Trophoblast cell (in vitro differentiated cells and primary cell): Measurements from ENCODE around the gene C3AR1.

ENCODE experiments used
- DNase-seq, 2 donors: peaks; one replicate each; pipeline ENCODE4 v3.0.0-alpha.2; 2016
- H2AFZ ChIP-seq: 2 replicates; pipeline ENCODE4 v1.6.1; 2013; ENCODE audit warnings: low read length, moderate library complexity, mild to moderate bottlenecking; ENCODE audit not compliant: insufficient read depth, poor library complexity
- H2AK5ac ChIP-seq: 2 replicates; pipeline ENCODE4 v1.6.1; 2013; ENCODE audit warnings: mild to moderate bottlenecking, low read length
- H2BK120ac ChIP-seq: 2 replicates; pipeline ENCODE4 v1.6.1; 2013; ENCODE audit warnings: low read length, mild to moderate bottlenecking, moderate library complexity; ENCODE audit not compliant: insufficient read depth, poor library complexity
- H2BK12ac ChIP-seq: 2 replicates; pipeline ENCODE4 v1.6.1; 2013; ENCODE audit warnings: mild to moderate bottlenecking, low read length, moderate library complexity
- H2BK5ac ChIP-seq: 2 replicates; pipeline ENCODE4 v1.6.1; 2013; ENCODE audit warnings: low read length, low read depth, moderate library complexity, mild to moderate bottlenecking; ENCODE audit not compliant: poor library complexity
- H3K14ac ChIP-seq: 2 replicates; pipeline ENCODE4 v1.6.1; 2013; ENCODE audit warnings: mild to moderate bottlenecking, low read length
- H3K18ac ChIP-seq: 2 replicates; pipeline ENCODE4 v1.6.1; 2013; ENCODE audit warnings: mild to moderate bottlenecking, low read length
- H3K23ac ChIP-seq: 2 replicates; pipeline ENCODE4 v1.6.1; 2013; ENCODE audit warnings: low read length
- H3K27ac ChIP-seq: 2 replicates; pipeline ENCODE4 v1.5.1; 2013; ENCODE audit warnings: low read depth, mild to moderate bottlenecking, inconsistent platforms, low read length, moderate library complexity
- H3K27me3 ChIP-seq: 2 replicates; pipeline ENCODE4 v1.6.1; 2013; ENCODE audit warnings: inconsistent platforms, mild to moderate bottlenecking, low read length, moderate library complexity; ENCODE audit not compliant: insufficient read depth
- H3K36me3 ChIP-seq, 2 experiments: 1 replicate in 1 of 2; 2 replicates in 1 of 2; pipeline ENCODE4 v1.6.1; 2013; ENCODE audit warnings: low read length in 2 of 2, mild to moderate bottlenecking in 2 of 2, moderate library complexity in 1 of 2; ENCODE audit not compliant: insufficient read depth in 2 of 2, control insufficient read depth in 1 of 2
- H3K4ac ChIP-seq: 2 replicates; pipeline ENCODE4 v1.6.1; 2013; ENCODE audit warnings: low read depth, mild to moderate bottlenecking, low read length, moderate library complexity
- H3K4me1 ChIP-seq, 2 experiments: 1 replicate in 1 of 2; 2 replicates in 1 of 2; pipeline ENCODE4 v1.6.1; 2013; ENCODE audit warnings: low read length in 2 of 2, mild to moderate bottlenecking in 2 of 2, moderate library complexity in 1 of 2; ENCODE audit not compliant: insufficient read depth in 2 of 2, control insufficient read depth in 1 of 2
- H3K4me2 ChIP-seq: 2 replicates; pipeline ENCODE4 v1.6.1; 2013; ENCODE audit warnings: inconsistent platforms, mild to moderate bottlenecking, low read length, moderate library complexity
- H3K4me3 ChIP-seq: 2 replicates; pipeline ENCODE4 v1.5.1; 2013; ENCODE audit warnings: mild to moderate bottlenecking, low read depth, low read length, inconsistent platforms
- H3K79me1 ChIP-seq: one replicate; pipeline ENCODE4 v1.6.1; 2013; ENCODE audit warnings: low read length
- H3K79me2 ChIP-seq: 2 replicates; pipeline ENCODE4 v1.6.1; 2013; ENCODE audit warnings: low read length, mild to moderate bottlenecking; ENCODE audit not compliant: control insufficient read depth, insufficient read depth, poor library complexity
- H3K9ac ChIP-seq: 2 replicates; pipeline ENCODE4 v1.6.1; 2013; ENCODE audit warnings: mild to moderate bottlenecking, low read length
- H3K9me3 ChIP-seq: 2 replicates; pipeline ENCODE4 v1.6.1; 2013; ENCODE audit warnings: low read depth, mild to moderate bottlenecking, control low read depth, inconsistent platforms, low read length; ENCODE audit not compliant: insufficient read depth
- H4K12ac ChIP-seq: 2 replicates; pipeline ENCODE4 v1.6.1; 2013; ENCODE audit warnings: low read depth, mild to moderate bottlenecking, low read length, moderate library complexity
- H4K8ac ChIP-seq: 2 replicates; pipeline ENCODE4 v1.6.1; 2013; ENCODE audit warnings: low read depth, mild to moderate bottlenecking, low read length, moderate library complexity
- H4K91ac ChIP-seq: one replicate; pipeline ENCODE4 v1.6.1; 2013; ENCODE audit warnings: low read depth, mild to moderate bottlenecking, low read length, moderate library complexity
- WGBS: extraction: QIAGEN DNeasy Blood & Tissue Kit; methylation state at CpG from one replicate; pipeline ENCODE4 v1.1.7; 2013; ENCODE audit warnings: missing lambda C conversion rate; ENCODE audit not compliant: insufficient read length, insufficient coverage; ENCODE audit errors: extremely low coverage; 5-methylcytosine and 5-hydroxymethylcytosine counted together

The C3AR1 gene

DNA sequence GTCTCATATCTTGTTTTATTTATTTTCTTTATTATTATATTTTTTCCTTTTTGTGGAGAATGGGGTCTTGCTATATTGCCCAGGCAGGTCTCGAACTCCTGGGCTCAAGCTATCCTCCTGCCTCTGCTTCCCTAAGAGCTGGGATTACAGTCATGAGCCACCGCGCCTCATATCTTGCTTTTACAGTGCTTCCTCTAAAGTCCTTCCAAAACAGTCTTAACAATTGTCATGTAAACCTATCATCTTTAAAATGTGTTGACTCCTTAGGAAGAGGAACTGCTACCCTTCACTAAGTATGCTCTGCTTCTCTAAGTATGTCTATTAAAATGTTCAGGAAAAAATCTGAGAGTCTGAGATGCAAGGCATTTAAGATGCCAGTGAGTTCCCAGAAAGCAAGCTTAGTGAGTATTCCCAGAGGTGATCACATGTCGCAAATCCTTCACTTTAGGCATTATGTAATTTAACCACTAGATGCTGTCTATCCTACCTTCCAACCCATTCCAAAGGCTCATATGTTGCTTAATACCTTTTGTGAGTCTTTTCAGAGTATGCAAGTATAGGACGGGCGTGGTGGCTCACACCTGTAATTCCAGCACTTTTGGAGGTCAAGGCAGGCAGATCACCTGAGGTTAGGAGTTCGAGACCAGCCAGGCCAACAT lies 53.4 kb downstream of the C3AR1 start:
- no peaks in the 10 kb centered on the region for H3K9me3 ChIP-seq
- no peaks in the 10 kb centered on the region for H3K36me3 ChIP-seq
- no CpG with 5 or more reads among the region's 7 CpGs for WGBS

GRCh38 chr12:8011331-8011730 lies 54.8 kb downstream of the C3AR1 start:
- Histone ChIP-seq H3K4me1 (no peaks in the 10 kb centered on the region), H2AFZ (no peak overlapping the region)

More for the DNA sequence above, 53.4 kb downstream of the C3AR1 start:
- Histone ChIP-seq H3K79me2 (no peaks in the 10 kb centered on the region), H2BK12ac (no peak overlapping the region), H3K79me1 (no peaks in the 10 kb centered on the region), H2AK5ac (no peak overlapping the region), H3K4me2 (no peak overlapping the region), H4K12ac (no peak overlapping the region), H3K9ac (no peak overlapping the region), H4K8ac (no peak overlapping the region), H2BK5ac (no peak overlapping the region), H3K27me3 (no peaks in the 10 kb centered on the region), H3K14ac (no peak overlapping the region), H3K4me1 (no peaks in the 10 kb centered on the region), H3K4ac (no peak overlapping the region), H3K18ac (no peak overlapping the region), H3K23ac (no peak overlapping the region), H3K27ac (no peak overlapping the region), H2BK120ac (no peak overlapping the region), H2AFZ (no peak overlapping the region), H3K4me3 (no peak overlapping the region), H4K91ac (no peak overlapping the region)
- DNase-seq = peak in 1 of 2 donors; percentile 33

More at GRCh38 chr12:8011331-8011730, 54.8 kb downstream of the C3AR1 start:
- no peaks in the 10 kb centered on the region for H3K79me2 ChIP-seq
- H3K27me3 ChIP-seq = no peaks in the 10 kb centered on the region
- no peaks in the 10 kb centered on the region for H3K9me3 ChIP-seq
- no peak overlapping the region for H4K12ac ChIP-seq
- H3K4me2 ChIP-seq = no peak overlapping the region
- H2AK5ac ChIP-seq = no peak overlapping the region
- no peaks in the 10 kb centered on the region for H3K36me3 ChIP-seq
- no peak overlapping the region for H2BK5ac ChIP-seq
- H3K4ac ChIP-seq = no peak overlapping the region
- no peaks in the 10 kb centered on the region for H3K79me1 ChIP-seq
- H3K14ac ChIP-seq = no peak overlapping the region
- no peak overlapping the region for H4K8ac ChIP-seq
- no peak overlapping the region for H4K91ac ChIP-seq
- H2BK120ac ChIP-seq = no peak overlapping the region
- DNase-seq = peak in 1 of 2 donors; percentile 28
- H3K27ac ChIP-seq = no peak overlapping the region
- no peak overlapping the region for H3K18ac ChIP-seq
- WGBS = no CpG with 5 or more reads among the region's 7 CpGs
- H3K9ac ChIP-seq = no peak overlapping the region
- no peak overlapping the region for H3K4me3 ChIP-seq
- H3K23ac ChIP-seq = no peak overlapping the region
- no peak overlapping the region for H2BK12ac ChIP-seq
